DOHH2 (cell line): ENCODE data around the gene TMEM229A.

Experiments used
- H3F3A ChIP-seq: fragments of 200-600 bp; sonication (generic), shearing (Covaris generic); 2 replicates; pipeline ENCODE4 v1.6.0; 2016; ENCODE audit warnings: antibody characterized with exemption, mild to moderate bottlenecking; ENCODE audit not compliant: control insufficient read depth, insufficient read depth
- H3K27ac ChIP-seq: fragments of 200-600 bp; sonication (generic); 2 replicates; pipeline ENCODE4 v1.5.1; 2014; ENCODE audit warnings: low read depth, mild to moderate bottlenecking, low read length, moderate library complexity
- H3K27me3 ChIP-seq: fragments of 200-600 bp; sonication (generic); 2 replicates; pipeline ENCODE4 v1.6.1; 2014; ENCODE audit warnings: mild to moderate bottlenecking, low read length, mixed read lengths; ENCODE audit not compliant: control insufficient read depth
- H3K36me3 ChIP-seq: fragments of 200-600 bp; sonication (generic); 2 replicates; pipeline ENCODE4 v1.6.1; 2014; ENCODE audit warnings: mild to moderate bottlenecking, low read length, moderate library complexity, mixed read lengths; ENCODE audit not compliant: control insufficient read depth
- H3K4me1 ChIP-seq: fragments of 200-600 bp; sonication (generic); 2 replicates; pipeline ENCODE4 v1.6.1; 2014; ENCODE audit warnings: mild to moderate bottlenecking, low read length, mixed read lengths; ENCODE audit not compliant: control insufficient read depth
- H3K4me2 ChIP-seq: fragments of 200-600 bp; sonication (generic); 2 replicates; pipeline ENCODE4 v1.6.0; 2014; ENCODE audit warnings: mild to moderate bottlenecking, low read length, moderate library complexity
- H3K4me3 ChIP-seq: fragments of 200-600 bp; sonication (generic); 2 replicates; pipeline ENCODE4 v1.5.1; 2014; ENCODE audit warnings: mild to moderate bottlenecking, low read length, mixed read lengths
- H3K79me2 ChIP-seq: fragments of 200-600 bp; sonication (generic); 2 replicates; pipeline ENCODE4 v1.6.1; 2014; ENCODE audit warnings: mild to moderate bottlenecking, low read length, mixed read lengths; ENCODE audit not compliant: control insufficient read depth
- H3K9me2 ChIP-seq: fragments of 200-600 bp; sonication (generic); replicated peaks from 2 replicates; pipeline ENCODE4 v1.6.1; 2014; ENCODE audit warnings: mild to moderate bottlenecking, low read length, mixed read lengths; ENCODE audit not compliant: control insufficient read depth
- H3K9me3 ChIP-seq: fragments of 200-600 bp; sonication (generic); 2 replicates; pipeline ENCODE4 v1.6.1; 2014; ENCODE audit warnings: antibody characterized with exemption, low read length, mixed read lengths; ENCODE audit not compliant: control insufficient read depth, insufficient read depth
- H4K20me1 ChIP-seq: fragments of 200-600 bp; sonication (generic); 2 replicates; pipeline ENCODE4 v1.6.0; 2014; ENCODE audit warnings: low read depth, mild to moderate bottlenecking, antibody characterized with exemption, low read length, moderate library complexity; ENCODE audit not compliant: control insufficient read depth, insufficient read depth
- EZH2phosphoT487 ChIP-seq: fragments of 200-600 bp; sonication (generic); IDR thresholded peaks from 2 replicates; pipeline ENCODE4 v1.6.1; 2017; ENCODE audit warnings: borderline replicate concordance, mild to moderate bottlenecking, antibody characterized with exemption, low read length, moderate library complexity, mixed read lengths
- TF ChIP-seq, protein P1 (sequence below): fragments of 200-600 bp; sonication (generic); IDR thresholded peaks from one replicate; pipeline ENCODE4 v1.5.1; 2014; ENCODE audit warnings: antibody characterized with exemption, mild to moderate bottlenecking, low read depth, low read length; ENCODE audit not compliant: poor library complexity, severe bottlenecking

The TMEM229A gene

DNA sequence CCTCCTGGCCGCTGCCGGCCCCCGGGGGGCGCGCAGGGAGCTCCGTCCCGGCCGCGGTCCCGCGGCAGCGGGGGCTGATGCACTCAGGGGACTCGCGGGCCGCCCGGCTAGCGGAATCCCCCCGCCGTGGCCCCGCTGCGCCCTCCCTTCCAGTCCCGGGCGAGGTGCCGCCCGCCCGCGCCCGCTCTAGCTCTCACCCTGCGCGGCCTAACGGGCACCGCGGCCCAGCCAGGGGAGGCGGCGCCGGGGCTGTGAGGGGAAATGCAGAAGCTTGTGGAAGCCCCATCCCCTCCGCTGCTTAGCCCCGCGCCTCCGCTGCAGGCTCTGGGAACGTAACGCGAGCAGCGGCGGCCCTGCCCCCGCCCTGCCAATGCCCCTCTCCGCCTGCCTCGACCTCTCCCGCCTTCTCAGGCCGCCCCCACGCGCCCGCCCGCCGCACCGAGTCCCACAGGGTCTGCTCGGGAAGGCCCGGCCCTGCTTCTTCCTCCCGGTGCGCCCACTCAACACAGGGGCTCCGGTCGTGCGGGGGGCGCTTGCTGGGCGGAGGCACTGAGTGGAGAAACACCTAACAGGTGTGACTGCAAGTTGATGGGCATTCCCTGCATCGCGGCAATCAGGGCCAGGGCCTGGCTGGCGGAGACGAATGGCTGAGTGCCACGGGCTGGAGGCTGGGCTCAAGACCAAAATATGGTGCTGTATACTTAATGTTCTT lies 384 bp upstream of the TMEM229A start:
- TF ChIP-seq, protein P1, sequence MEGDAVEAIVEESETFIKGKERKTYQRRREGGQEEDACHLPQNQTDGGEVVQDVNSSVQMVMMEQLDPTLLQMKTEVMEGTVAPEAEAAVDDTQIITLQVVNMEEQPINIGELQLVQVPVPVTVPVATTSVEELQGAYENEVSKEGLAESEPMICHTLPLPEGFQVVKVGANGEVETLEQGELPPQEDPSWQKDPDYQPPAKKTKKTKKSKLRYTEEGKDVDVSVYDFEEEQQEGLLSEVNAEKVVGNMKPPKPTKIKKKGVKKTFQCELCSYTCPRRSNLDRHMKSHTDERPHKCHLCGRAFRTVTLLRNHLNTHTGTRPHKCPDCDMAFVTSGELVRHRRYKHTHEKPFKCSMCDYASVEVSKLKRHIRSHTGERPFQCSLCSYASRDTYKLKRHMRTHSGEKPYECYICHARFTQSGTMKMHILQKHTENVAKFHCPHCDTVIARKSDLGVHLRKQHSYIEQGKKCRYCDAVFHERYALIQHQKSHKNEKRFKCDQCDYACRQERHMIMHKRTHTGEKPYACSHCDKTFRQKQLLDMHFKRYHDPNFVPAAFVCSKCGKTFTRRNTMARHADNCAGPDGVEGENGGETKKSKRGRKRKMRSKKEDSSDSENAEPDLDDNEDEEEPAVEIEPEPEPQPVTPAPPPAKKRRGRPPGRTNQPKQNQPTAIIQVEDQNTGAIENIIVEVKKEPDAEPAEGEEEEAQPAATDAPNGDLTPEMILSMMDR, result no peak
- TF ChIP-seq EZH2phosphoT487, result no peak
- Histone ChIP-seq H3K9me2 (no peaks in the 10 kb centered on the region), H3K4me1 (no peaks in the 10 kb centered on the region), H3F3A (no peaks in the 10 kb centered on the region), H3K79me2 (no peaks in the 10 kb centered on the region), H3K4me3 (no peak overlapping the region), H4K20me1 (no peaks in the 10 kb centered on the region), H3K36me3 (no peaks in the 10 kb centered on the region), H3K27me3 (no peaks in the 10 kb centered on the region), H3K9me3 (peaks cover 7% of the 10 kb centered on the region; the same call in 1 of the 2 replicates), H3K27ac (no peak overlapping the region), H3K4me2 (no peak overlapping the region)

DNA sequence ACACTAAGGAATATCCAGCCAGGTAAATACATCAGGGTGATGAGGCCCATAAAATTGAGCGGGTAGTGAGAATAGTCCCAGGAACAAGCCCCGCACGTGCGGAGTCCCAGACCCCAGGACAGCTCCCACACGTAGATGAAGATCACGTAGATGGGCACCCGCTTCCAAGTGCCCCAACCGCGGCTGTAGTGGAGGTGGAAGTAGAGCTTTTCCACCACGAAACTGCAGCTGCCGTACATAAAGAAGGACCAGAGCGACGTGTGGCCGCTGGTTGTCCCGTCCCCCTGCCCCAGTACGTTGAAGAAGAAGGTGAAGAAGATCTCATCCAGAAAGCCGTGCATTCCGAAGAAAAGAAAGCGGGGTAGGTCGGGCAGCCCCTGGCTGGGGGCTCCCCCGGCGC lies 948 bp downstream of the TMEM229A start:
- H3K79me2 ChIP-seq, result no peaks in the 10 kb centered on the region
- no peak overlapping the region for H3K4me2 ChIP-seq
- no peak overlapping the region for H3K27ac ChIP-seq
- peaks cover 7% of the 10 kb centered on the region; the same call in 1 of the 2 replicates for H3K9me3 ChIP-seq
- H3K27me3 ChIP-seq, result no peaks in the 10 kb centered on the region
- H3F3A ChIP-seq, result no peaks in the 10 kb centered on the region
- H3K9me2 ChIP-seq, result no peaks in the 10 kb centered on the region
- TF ChIP-seq, protein P1, result no peak
- no peak for TF ChIP-seq EZH2phosphoT487
- no peaks in the 10 kb centered on the region for H3K4me1 ChIP-seq
- H3K4me3 ChIP-seq, result no peak overlapping the region
- no peaks in the 10 kb centered on the region for H3K36me3 ChIP-seq
- H4K20me1 ChIP-seq, result no peaks in the 10 kb centered on the region

DNA sequence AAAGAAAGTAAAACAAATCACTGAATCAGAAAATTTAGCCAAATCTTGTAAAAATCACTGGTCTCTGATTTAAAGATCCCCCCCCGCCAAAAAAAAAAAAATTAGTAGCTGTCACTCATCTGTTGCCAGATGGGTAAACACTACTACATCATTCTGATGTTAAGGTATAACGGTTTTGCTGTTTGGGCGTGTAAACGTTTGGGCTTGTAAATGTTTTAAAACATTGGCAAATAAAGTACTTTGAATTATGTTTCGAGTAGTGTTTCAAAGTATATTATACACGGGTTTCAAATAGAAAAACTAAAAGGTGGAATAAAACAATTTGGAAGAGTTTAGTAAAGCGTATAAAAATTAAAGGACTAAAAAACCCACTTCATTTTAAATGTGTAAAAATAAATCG lies 1.5 kb downstream of the TMEM229A start:
- H3K4me3 ChIP-seq, result no peak overlapping the region
- H3K79me2 ChIP-seq, result no peaks in the 10 kb centered on the region
- H3K4me2 ChIP-seq, result no peak overlapping the region
- H3K4me1 ChIP-seq, result no peaks in the 10 kb centered on the region
- H3F3A ChIP-seq, result no peaks in the 10 kb centered on the region
- H3K27me3 ChIP-seq, result no peaks in the 10 kb centered on the region
- H3K9me2 ChIP-seq, result no peaks in the 10 kb centered on the region
- H4K20me1 ChIP-seq, result no peaks in the 10 kb centered on the region
- H3K36me3 ChIP-seq, result no peaks in the 10 kb centered on the region
- TF ChIP-seq, protein P1, result no peak
- no peak for TF ChIP-seq EZH2phosphoT487
- no peak overlapping the region for H3K27ac ChIP-seq
- H3K9me3 ChIP-seq, result peaks cover 7% of the 10 kb centered on the region; the same call in 1 of the 2 replicates
